HUDEP-2 (cell line): ENCODE data around the gene DOLPP1.

Source experiments
- DNase-seq, 76 experiments: peaks; one replicate each; lab custom pipeline; 2025; ENCODE audit not compliant: unreplicated experiment in 76 of 76; lab: John Stamatoyannopoulos, UW

Gene DOLPP1

DNA sequence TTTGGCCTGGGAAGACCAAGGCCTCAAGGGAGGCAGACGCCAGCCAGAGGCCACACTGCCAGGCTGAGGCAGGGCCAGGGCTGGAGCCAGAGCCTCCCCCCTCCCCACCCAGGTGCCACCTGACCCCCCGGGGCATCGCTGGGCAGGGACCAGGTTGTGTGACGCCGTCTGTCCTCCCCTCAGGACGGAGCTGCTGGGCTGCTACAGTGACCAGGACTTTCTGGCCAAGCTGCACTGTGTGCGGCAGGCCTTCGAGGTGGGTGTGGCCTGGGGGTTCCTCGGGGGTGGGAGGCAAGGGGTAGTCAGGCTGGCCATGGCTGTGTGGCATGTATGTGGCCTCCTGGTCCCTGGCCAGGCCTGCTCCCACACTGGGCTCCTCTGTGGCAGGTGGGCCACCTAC, 17.9 kb upstream of the DOLPP1 start:
- DNase-seq: no peak

DNA sequence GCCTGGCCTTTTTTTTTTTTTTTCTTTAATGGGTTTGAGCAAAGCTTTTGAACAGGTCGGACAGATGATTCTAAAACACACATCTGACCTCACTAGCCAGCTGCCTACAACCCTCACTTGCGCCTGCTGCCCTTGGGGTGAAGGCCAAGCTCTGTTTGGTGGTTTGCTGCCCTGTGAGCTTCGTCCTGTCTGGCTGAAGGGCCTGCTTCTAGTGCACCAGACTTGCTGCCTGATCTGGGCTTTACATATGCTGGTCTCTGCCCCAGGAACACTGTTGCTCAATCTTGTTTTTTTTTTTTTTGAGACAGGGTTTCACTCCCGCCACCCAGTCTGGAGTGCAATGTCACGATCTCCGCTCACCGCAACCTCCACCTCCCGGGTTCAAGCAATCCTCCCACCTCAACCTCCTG, 16.4 kb upstream of the DOLPP1 start:
- no peak for DNase-seq

DNA sequence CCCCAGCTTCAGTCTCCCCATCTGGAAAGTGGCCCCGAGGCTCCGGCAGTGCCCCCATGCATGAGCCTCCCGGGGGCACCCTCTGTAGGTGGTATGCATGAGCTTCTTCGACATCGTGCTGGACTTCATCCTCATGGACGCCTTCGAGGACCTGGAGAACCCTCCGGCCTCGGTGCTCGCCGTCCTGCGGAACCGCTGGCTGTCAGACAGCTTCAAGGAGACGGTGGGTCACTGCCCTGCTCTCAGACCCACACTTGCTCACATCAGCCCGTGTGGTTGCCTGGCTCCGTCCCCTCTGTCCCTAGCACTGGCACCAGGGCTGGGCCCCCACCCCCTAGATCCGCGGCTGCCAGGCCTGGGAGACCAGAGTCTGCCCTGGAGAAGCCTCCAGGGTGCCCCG, 12.8 kb upstream of the DOLPP1 start:
- no peak for DNase-seq

DNA sequence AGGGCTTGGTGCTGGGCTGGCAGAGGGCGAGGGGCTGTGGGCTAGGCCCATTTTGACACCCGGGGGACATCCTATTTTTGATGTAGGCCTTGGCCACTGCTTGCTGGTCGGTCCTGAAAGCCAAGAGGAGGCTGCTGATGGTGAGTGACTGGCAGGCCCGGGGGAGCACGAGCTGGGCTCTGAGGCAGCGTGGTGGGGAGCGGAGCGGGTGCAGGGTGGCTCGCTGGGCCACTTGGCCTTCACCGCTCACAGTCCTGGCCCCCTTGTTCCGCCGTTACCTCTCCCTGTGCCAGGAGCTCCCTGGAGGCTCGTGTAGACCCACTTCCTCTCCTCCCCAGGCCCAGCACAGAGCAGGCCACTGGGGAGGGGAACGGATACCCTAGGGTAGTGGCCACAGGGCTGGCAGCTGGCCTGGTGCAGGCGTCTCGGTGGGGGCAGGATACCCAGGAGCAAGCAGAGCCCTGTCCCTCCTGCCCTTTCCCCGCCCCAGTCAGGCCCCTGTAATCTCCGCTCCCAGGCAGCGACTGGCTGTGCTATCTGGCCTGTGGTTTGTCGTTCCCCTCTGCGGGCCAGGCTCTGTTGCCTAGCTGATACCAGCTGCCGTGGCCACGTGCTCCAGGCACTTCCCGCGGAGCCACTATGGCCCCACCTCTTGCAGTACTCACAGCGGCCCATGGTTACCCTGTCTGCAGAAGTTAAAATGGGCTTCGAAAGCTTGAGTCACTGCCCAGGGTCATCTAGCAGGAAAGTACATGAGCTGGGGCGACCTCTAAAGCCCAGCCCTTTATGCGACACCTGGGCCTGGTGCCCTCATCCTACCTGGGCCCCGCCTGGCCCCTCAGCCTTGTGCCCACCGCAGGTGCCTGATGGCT, 11.7 kb upstream of the DOLPP1 start:
- DNase-seq: peak in 75 of 76 experiments; percentile 80 to 99 (median 97)

DNA sequence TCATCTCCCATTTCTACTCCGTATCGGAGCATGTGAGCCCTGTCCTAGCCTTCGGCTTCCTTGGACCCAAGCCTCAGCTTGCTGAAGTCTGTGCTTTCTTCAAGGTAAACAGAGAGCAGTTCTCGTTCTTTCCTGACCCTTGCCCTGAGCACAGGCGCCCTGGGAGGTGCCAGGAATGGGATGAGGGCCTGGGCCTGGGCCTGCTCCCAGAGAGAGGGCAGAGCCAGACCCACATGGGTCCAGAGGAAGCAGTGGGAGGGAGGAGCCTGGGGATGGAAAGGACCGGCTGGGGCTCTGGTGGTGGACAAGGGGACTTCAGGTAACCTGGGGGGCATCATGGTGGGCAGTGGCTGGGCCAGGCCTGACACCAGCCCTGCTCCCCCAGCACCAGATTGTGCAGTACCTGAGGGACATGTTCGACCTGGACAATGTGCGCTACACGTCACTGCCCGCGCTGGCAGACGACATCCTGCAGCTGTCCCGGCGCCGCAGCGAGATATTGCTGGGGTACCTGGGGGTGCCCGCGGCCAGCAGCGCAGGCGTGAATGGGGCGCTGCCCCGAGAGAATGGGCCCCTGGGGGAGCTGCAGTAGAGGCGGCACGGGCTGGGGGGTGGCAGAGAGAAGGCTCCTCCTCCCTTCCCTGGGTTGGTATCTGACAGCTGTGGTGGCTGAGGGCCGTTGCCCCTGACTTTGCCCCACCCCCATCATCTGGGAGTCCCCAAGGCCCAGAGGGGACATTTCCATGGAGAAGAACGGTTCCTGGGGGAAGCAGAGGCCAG, 10.9 kb upstream of the DOLPP1 start:
- peak in 71 of 76 experiments; percentile 4 to 82 (median 68) for DNase-seq

DNA sequence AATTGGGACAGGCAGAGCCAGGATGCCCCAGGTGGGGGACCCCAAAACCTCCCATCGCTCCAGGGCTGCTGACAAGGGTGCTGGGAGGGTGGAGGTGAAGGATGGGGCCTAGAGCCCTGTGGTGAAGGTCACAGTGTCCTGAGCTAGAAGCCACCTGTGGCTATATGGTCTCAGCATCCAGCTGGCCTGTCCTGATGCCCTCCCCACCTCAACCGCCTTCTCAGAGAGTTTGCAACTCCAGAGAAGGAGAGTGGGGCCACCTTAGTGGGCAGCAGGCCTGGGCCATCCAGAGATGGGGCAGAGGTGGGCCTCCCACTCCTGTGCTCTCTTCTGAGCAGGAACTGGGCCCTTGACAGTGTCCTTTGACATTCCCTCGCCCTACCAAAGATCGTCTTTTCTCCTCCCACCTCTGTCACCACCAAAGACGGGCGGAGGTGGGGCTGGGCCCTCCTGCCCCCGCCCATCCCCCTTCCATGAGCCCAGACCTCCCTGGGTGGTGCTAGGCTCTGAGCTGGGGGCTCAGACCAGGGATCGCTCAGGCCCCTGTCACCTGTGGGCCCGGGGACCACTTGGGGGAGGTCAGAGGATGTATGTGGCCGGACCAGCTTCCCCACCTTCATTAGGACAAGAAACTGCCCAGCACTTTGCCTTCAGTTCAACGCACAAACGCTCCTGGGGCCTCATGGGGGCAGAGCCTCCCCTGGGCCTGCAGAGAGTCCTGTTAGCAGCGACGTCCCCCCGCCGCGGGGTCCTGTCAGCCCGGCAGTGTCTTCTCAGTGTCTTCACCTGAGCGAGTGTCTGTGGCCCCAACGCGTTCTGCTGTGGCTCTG, 10.0 kb upstream of the DOLPP1 start:
- DNase-seq: peak in 56 of 76 experiments; percentile 3 to 65 (median 38)

DNA sequence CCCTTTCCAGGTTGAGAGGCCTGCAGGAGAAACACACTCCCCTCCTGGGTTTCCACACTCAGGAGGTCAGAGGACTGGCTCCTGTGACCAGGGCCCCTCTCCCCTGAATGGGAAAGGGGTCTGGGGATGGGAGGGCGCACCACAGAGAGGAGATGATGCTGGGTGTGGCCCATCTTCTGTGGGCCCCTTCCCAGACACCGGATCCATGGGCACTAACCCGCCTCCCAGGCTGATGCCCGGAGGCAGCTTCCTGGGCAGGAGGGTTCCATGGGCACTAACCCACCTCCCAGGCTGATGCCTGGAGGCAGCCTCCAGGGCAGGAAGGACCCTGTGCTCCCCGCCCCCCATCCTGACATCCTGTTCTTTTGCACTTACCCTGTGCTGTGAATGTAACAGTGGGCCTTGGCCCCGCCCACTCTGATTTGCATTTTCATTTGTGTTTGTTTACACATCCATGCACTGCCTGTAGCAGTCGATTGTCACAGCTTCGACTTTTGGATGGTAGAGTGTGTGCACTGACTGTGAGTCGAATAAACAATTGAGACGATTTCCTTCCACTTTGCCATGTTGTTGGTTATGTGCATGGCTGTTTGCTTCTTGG, 9.3 kb upstream of the DOLPP1 start:
- peak in 10 of 76 experiments; percentile 8 to 22 (median 18) for DNase-seq

DNA sequence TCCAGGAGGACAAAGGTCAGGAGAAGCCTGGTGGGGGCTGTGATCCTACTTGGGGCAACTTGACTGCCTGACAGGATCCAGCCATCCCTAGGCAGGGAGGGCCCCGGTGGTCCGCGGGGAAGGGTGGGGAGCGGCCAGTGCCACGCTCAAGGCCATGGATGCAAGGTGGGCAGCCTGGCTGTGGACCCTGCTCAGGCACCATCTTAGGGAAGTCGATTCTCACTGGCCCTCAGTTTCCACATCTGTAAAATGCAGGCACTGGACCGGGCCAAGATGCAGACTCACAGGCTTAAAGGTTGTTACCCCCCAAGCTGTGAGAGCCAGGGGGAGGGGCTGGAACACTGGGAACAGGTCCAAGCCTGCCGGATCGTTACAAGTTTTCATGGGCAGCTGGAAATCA, 8.7 kb upstream of the DOLPP1 start:
- DNase-seq: peak in 2 of 76 experiments; percentile 8 to 17

DNA sequence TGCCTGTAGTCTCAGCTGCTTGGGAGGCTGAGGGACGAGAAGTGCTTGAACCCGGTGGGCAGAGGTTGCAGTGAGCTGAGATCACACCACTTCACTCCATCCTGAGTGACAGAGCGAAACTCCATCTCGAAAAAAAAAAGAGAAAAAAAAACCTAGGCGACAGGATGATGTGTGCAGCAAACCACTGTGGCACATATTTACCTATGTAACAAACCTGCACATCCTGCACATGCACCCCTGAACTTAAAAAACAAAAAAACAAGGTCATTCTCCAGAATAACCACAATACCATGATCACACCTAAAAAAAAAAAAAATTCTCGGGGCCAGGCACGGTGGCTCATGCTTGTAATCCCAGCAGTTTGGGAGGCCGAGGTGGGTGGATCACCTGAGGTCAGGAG, 7.5 kb upstream of the DOLPP1 start:
- DNase-seq: no peak

DNA sequence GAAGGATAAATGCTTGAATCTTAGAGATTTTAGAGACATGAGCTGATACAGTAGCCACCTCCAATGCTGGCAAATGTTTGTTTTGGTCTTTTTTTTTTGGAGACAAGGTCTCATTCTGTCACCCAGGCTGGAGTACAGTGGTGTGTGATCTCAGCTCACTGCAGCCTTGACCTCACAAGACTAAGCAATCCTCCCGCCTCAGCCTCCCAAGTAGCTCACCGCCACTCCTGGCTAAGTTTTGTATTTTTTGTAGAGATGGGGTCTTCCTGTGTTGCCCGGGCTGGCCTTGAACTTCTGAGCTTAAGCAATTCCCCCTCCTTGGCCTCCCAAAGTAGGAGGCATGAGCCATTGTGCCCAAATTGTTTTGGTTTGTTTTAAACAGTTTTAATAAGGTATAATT, 6.8 kb upstream of the DOLPP1 start:
- DNase-seq: no peak

DNA sequence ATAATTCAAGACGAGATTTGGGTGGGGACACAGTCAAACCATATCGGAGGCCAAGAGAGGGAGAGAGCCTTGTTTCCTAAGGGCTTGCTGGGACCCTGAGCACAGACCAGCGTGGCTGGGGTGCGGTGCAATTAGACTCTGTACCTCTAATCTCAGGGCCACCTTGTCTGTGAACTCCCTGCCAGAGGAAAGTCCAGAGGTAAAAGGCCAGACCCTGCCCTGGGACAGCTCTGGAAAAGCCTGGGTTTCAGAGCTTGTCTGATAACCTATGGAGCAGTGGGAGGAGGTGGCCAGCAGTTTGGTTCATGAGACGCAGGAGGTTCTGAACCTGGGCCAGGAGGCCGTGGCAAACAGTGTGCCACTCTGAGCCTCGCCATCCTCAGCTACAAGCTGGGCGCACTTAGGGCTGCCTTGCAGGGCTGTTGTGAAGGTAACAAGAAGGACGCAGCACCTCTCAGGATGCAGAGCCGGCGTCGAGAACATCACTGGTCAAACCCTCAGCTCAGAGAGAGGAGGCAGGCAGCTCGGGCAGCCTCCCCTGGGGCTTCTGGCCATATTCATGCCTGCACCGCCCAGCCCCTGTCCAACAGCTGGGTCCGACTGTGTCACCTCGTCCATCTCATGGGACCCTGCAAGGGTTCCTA, 4.8 kb upstream of the DOLPP1 start:
- no peak for DNase-seq

DNA sequence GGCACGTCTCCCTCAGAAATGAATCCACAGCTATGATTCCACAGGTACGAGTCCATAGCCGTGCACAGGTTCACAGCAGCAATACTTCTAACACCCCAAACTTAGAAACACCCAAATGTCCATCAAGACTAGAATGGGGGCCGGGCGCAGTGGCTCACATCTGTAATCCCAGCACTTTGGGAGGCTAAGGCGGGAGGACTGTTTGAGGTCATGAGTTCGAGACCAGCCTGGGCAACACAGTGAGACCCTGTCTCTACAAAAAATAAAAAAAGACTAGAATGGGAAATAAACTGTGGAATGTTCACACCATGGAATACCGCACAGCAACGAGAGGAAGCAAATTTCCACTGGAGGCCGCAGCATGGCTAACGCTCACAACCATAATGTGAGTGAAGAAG, 4.3 kb upstream of the DOLPP1 start:
- DNase-seq: no peak

DNA sequence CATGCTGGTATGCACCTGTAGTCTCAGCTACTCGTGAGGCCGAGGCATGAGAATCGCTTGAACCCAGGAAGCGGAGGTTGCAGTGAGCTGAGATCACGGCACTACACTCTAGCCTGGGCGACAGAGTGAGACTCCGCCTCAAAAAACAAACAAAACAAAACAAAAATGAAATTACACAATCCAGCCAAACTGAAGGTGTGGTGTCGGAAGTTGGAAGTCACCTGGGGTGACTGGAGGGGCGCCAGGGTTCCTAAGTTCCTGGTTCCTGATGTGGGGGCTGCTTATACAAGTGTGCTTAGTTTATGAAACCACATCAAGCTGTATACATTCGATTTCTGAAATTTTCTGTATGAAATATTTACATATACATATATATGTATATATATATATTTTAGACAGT, 3.7 kb upstream of the DOLPP1 start:
- no peak for DNase-seq

DNA sequence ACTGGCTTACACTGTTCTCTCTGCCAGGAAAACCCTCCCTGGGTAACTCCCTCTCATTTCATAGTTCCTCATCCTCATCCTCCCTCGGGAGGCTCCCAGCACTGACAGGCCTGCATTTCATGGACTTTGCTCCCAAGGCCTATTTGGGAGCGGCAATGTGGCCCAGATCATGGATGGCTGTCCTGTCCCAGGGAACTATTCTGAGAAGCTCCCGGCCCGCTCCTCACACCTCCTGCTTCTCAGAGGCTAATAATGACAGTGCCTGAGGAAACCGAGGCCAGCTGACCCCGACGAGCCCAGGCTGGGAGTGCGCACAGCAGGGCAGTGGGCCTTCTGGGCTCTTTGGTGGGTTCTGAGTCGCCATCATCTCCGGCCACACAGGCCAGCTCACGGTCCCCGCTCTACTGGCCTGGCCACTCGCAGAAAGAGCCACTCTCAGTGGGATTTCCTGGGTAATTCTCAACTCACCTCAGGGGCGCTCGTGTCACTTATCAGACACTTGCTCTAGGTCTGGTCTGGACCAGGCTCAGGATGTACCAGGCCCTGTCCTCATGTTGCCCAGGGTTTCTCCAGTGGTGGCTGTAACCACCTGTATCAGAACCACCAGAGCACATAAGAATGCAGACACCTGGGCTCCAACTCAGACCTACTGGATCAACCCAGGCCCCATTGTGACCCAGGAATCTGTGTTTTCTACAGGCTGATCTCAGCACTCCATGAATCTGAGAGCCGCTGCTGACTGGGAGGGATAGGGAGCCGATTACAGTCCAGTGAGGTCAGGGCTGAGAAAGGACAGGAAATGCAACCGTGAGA, 2.0 kb upstream of the DOLPP1 start:
- no peak for DNase-seq

DNA sequence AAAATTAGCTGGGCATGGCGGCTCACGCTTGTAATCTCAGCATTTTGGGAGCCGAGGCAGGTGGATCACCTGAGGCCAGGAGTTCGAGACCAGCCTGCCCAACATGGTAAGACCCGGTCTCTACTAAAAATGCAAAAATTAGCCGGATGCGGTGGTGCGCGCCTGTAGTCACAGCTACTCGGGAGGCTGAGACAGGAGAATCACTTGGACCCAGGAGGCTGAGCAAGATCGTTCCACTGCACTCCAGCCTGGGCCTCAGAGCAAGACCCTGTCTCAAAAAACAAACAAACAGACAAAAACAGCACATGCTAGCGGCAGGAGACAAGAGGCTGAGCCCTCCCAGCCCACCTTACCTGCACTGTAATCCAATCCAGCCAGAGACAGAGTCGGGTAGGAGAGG, 1.1 kb upstream of the DOLPP1 start:
- no peak for DNase-seq

DNA sequence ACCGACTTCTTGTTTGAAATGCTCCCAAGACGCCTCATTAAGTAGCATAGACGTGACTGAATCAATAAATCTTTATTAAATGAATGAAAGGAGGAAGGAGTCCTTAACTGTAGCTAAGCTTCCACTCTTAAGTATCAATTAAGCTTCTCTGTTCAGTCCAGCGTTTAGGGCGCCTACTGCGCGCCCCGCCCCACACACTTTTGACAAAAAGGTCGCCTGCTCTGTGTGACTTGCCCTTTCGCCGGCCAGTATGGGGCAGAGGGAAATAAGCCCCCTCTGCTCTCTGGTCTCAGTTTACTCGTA, 662 bp upstream of the DOLPP1 start:
- no peak for DNase-seq

DNA sequence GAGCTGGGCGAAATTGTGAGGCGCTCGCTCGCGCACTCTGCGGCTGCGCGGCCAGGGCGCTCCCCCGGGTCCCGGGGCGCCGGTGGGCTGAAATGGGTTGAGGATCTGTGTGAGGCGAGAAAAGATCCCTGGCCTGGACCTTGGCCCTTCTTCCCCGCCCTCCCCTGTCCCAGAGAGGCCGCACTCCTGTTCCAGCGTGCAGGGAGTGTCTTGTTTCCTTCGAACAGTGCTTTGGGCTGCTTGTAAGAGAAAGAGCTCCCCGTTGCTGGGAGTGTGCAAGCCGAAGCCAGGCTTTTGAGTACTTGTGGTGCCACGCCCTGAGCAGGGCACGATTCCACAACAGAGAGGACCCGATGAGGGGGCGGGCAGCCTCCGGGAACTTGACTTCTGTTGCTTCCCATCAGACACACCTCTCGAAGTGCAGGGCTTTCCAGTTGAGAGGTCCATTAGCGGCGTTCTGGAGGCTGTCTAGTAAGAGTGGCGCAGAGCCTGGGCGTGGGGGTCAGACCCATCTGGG, 535 bp downstream of the DOLPP1 start:
- DNase-seq: peak in 54 of 76 experiments; percentile 16 to 70 (median 46)

DNA sequence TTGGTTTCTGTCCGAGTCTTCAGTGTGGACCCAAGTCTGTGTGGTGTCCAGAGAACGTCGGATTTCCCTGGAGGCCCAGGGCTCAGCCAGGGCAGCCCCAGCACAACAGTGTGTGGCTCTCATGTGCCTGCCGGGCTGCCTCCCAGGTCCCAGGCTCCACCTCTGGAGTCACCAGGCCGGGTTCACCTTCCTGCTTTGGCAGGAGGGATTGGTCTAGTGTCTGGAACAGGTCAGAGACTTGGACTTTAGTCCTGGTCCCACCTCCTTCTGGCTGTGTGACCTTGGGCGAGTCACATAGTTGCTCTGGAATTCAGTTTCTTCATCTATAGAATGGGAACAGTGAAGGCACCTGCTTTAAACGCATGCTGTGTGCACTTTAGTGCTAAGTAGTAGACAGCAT, 3.2 kb downstream of the DOLPP1 start:
- no peak for DNase-seq

DNA sequence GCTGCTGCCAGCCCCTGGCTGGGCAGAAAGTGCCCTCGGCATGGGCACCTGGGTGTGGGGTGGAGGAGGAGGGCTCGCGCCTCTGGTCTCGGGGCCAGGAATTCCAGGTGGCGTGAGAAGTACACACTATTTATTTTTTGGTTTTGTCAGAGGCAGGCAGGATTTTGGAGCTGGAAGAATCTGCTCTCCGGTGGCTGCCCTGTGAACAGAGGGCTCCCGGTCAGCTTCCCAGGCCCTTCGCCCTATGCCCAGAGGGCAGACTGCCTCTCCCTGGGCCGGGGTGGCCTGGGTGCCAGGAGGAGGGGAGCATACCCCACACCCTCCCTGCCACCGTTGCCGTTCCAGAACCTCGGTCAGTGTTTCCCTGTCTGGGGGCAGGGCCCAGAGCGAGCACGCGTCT, 8.3 kb downstream of the DOLPP1 start:
- DNase-seq: no peak
